Heart right ventricle (tissue), 16 donors: ENCODE results near the gene PTBP3. TPM values are rescaled to one million over a fixed set of nuclear protein-coding genes. Genes with fewer than 3 reads are reported as not detected.

Experiments
- ATAC-seq, 8 donors: fragments of 200-7000 bp; cut with Tn5 transposase; one replicate each; pipeline ENCODE4 v1.9.1; 2020; ENCODE audit warnings: mild to moderate bottlenecking in 8 of 8, moderate library complexity in 8 of 8, moderate number of reproducible peaks in 1 of 8
- DNase-seq, 2 donors: peaks; one replicate each; pipeline ENCODE4 v3.0.0-alpha.2; 2020
- H3K27ac ChIP-seq, 10 donors: fragments of 200-600 bp; sonication (generic) in 2 of 10; one replicate each; pipeline versions ENCODE4 v1.5.0 to v1.8.0; 2020 to 2022; ENCODE audit warnings: mild to moderate bottlenecking in 3 of 10
- H3K27me3 ChIP-seq, 7 donors: fragments of 200-600 bp; one replicate each; pipeline ENCODE4 v1.8.0; 2021 to 2022; ENCODE audit warnings: mild to moderate bottlenecking in 2 of 7
- H3K36me3 ChIP-seq, 9 donors: fragments of 200-600 bp; sonication (generic) in 1 of 9; one replicate each; pipeline versions ENCODE4 v1.5.0 to v1.8.0; 2020 to 2022; ENCODE audit warnings: mild to moderate bottlenecking in 2 of 9
- H3K4me1 ChIP-seq, 9 donors: fragments of 200-600 bp; sonication (generic) in 1 of 9; one replicate each; pipeline versions ENCODE4 v1.5.0 to v1.8.0; 2020 to 2022; ENCODE audit warnings: mild to moderate bottlenecking in 4 of 9
- H3K4me3 ChIP-seq, 10 donors: fragments of 200-600 bp; sonication (generic) in 2 of 10; one replicate each; pipeline versions ENCODE4 v1.5.0 to v1.8.0; 2020 to 2022; ENCODE audit warnings: mild to moderate bottlenecking in 7 of 10, moderate library complexity in 2 of 10
- H3K9me3 ChIP-seq, 11 donors: fragments of 200-600 bp in 10 of 11; sonication (generic) in 2 of 11; one replicate each; pipeline versions ENCODE4 v1.5.0 to v1.8.0; 2013 to 2022; ENCODE audit warnings: mild to moderate bottlenecking in 2 of 11, control low read depth in 1 of 11, moderate library complexity in 1 of 11
- WGBS, 2 donors: extraction: QIAGEN DNeasy Blood & Tissue Kit; methylation state at CpG; one replicate each; pipeline ENCODE4 v1.1.7; 2013; ENCODE audit warnings: inconsistent platforms in 1 of 2; 5-methylcytosine and 5-hydroxymethylcytosine counted together
- intact Hi-C, 10 donors: fragments of 100-400 bp; cut with DNase I; formaldehyde crosslinking; loops; one replicate each; pipeline versions ENCODE4 v1.11.1 to v1.14.2; 2022
- polyA plus RNA-seq, 2 donors: library from polyadenylated mRNA; stranded (reverse); fragments of 200-250 nt; gene quantifications; one replicate each; pipeline ENCODE4 v1.2.3, GENCODE V29; 2013
- total RNA-seq, 10 donors: library from RNA; stranded (reverse); fragmentation: NEBNext Ultra II Directional in 3 of 10; extraction: Animal tissue kit (Norgen Biotek cat#: 25700) in 3 of 10; gene quantifications; one replicate each; pipeline versions ENCODE4 v1.2.1 to v1.2.4, GENCODE V29; 2021 to 2023
- TF ChIP-seq, protein P1 (sequence below), 9 donors: fragments of 200-600 bp; sonication (generic) in 2 of 9; IDR thresholded peaks; one replicate each; pipeline versions ENCODE4 v1.5.0 to v1.8.0; 2021 to 2022; ENCODE audit warnings: antibody characterized with exemption in 9 of 9, mild to moderate bottlenecking in 5 of 9, moderate library complexity in 1 of 9
- donor health status: Arrhythmogenic right ventricular cardiomyopathy.
- donor health status: ischemic (EF 13 %, LVEDD 7.1; RV severe dilation, severe dysfunction).
- donor health status: healthy with polysubstance abuse.
- donor health status: DM: no; HTN: yes; CAD: no.
- donor health status: DM: no; HTN: no; CAD: no.
- donor health status: ischemic (EF 25% LVEDD 6.9; RV normal size, moderate dysfunction).
- donor health status: ischemic (EF 25% LVEDD 5.7; RV mildly dilated, moderate dysfunction).
- donor health status: healthy.
- donor health status: DM: yes; HTN: yes; CAD: no.
- donor health status: Ischemic cardiomyopathy.
- donor health status: ischemic (EF 35%, LVEDD 5.7; RV mildly dilated, moderate dysfunction).
- donor health status: nonischemic (EF 11% LVEDD 7.7; RV severe dilation, severe dysfunction).
- donor health status: DM: yes; HTN: yes; CAD: no.
- donor health status: PGD.
- donor health status: ischemic (EF 29% LVEDD 5.4; RV normal size, mild dysfunction).
- donor health status: nonischemic (EF 23%, LVEDD 6.1; RV moderate dilation, normal function).

The PTBP3 gene
- total and polyA plus RNA-seq, 12 donors, result 3.7 to 35.5 (median 15.7) TPM

DNA sequence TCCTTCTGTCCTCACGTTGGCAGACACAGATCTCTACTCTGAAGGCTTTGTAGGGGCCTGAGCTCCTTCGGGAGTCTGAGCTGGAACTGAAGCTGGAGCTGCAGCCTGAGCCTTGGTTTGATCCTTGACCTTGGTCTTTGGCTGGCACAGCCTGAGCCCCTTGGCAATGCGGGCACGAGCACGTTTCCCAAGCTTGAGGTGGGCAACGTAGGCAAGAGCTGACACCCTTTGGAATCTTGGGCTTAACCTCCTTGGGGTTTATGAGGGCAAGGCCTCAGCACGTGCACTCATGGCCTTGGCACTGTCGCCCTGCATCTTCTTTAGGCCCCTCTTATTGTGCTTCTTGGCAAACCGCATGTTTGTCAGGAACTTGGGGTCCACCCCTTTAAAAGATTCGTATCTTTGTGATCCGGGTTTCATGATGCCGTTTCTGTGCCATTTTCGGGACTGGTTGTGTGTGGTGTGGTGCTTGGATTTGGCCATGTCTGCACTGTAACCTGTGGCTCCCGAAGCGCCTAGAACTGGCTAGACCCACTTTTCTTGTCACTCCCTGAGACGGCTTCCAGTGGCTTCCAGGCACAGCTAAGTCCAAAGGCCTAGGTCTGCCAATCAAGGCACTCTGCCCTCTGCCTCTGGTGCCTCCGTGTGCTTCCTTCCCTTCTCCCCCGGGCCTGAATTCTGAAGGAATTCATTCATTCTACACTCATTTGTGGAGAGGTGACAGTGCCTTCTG, 159.8 kb downstream of the PTBP3 start:
- TF ChIP-seq, protein P1, sequence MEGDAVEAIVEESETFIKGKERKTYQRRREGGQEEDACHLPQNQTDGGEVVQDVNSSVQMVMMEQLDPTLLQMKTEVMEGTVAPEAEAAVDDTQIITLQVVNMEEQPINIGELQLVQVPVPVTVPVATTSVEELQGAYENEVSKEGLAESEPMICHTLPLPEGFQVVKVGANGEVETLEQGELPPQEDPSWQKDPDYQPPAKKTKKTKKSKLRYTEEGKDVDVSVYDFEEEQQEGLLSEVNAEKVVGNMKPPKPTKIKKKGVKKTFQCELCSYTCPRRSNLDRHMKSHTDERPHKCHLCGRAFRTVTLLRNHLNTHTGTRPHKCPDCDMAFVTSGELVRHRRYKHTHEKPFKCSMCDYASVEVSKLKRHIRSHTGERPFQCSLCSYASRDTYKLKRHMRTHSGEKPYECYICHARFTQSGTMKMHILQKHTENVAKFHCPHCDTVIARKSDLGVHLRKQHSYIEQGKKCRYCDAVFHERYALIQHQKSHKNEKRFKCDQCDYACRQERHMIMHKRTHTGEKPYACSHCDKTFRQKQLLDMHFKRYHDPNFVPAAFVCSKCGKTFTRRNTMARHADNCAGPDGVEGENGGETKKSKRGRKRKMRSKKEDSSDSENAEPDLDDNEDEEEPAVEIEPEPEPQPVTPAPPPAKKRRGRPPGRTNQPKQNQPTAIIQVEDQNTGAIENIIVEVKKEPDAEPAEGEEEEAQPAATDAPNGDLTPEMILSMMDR (IDR thresholded peaks at IDR 0.05), result no peak
- 91 to 94% methylated on average over 18 of the region's 18 CpGs for WGBS, 2 donors

DNA sequence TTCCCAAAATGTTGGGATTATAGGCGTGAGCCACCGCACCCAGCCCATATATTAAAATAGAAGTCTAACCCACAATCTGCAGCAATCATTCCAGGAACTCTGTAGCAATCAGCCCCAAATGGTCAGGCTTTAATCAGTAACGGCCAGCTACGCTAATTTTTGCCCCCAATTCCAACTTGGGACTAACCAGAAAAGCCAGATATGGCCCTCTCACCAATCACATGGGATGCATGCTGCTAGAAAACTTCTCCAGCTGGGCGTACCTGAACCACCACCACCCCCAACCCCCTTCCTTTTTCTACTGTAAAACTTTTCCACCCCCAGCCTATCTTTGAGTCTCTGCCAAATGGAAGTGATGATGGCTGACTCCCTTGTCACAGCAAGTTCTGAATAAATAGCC, 162.5 kb downstream of the PTBP3 start:
- TF ChIP-seq, protein P1 (IDR thresholded peaks at IDR 0.05), result no peak
- 93 to 98% methylated on average over 5 of the region's 5 CpGs for WGBS, 2 donors
- H3K4me3 ChIP-seq, result no peak overlapping the region

More for the DNA sequence above, 159.8 kb downstream of the PTBP3 start:
- no peak for ATAC-seq
- peak overlapping the region in 4 of 10 donors; percentile 63 to 77 (median 69) for H3K4me3 ChIP-seq
- intact Hi-C loops, result loop anchor here in 3 of 10 donors (5.0 to 10.0 kb wide), 2 partner anchors 159 to 161 kb away; partner anchors contain the start of gene PTBP3 (in 3 of the 3)
- no peaks in the 10 kb centered on the region for H3K9me3 ChIP-seq
- no peaks in the 10 kb centered on the region for H3K27me3 ChIP-seq
- no peaks in the 10 kb centered on the region for H3K36me3 ChIP-seq
- H3K27ac ChIP-seq, result peak overlapping the region in 4 of 10 donors; percentile 65 to 91 (median 82)
- H3K4me1 ChIP-seq, result peaks cover 0 to 50% (median 3%) of the 10 kb centered on the region in 9 donors
- no peak for DNase-seq

DNA sequence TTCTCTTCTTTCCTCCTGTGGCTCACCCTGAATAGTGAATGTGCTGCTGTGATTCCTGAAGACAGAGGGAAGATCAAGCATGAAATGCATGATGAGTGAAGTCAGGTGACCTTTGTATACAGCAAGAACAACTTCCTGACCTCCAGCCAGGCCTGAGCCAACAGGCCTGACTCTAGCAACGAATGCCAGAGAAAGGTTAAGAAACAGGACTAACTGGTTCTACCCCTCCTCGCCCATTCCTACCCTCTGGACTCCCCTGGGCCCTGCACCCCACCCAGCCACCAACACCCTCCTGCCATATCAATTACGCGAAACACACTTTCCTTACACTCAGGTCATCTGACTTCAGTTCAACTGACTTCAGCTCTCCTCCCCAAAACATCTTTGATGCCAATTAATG, 163.2 kb downstream of the PTBP3 start:
- TF ChIP-seq, protein P1 (IDR thresholded peaks at IDR 0.05), result no peak
- Histone ChIP-seq H3K36me3 (no peaks in the 10 kb centered on the region), H3K27ac (no peak overlapping the region), H3K27me3 (no peaks in the 10 kb centered on the region), H3K4me3 (no peak overlapping the region), H3K9me3 (no peaks in the 10 kb centered on the region), H3K4me1 (peaks cover 0 to 50% (median 1%) of the 10 kb centered on the region in 9 donors)
- DNase-seq (no peak), ATAC-seq (no peak)
- intact Hi-C loops, result loop anchor here in 3 of 10 donors (5.0 to 10.0 kb wide), 2 partner anchors 162 to 165 kb away; partner anchors contain the start of gene PTBP3 (in 3 of the 3)
- 76 to 79% methylated on average over 4 of the region's 4 CpGs for WGBS, 2 donors

More for the DNA sequence above, 162.5 kb downstream of the PTBP3 start:
- DNase-seq (no peak), ATAC-seq (no peak)
- no peaks in the 10 kb centered on the region for H3K36me3 ChIP-seq
- H3K27ac ChIP-seq, result no peak overlapping the region
- H3K4me1 ChIP-seq, result peaks cover 0 to 55% (median 3%) of the 10 kb centered on the region in 9 donors
- H3K9me3 ChIP-seq, result no peaks in the 10 kb centered on the region
- H3K27me3 ChIP-seq, result no peaks in the 10 kb centered on the region
- intact Hi-C loops, result loop anchor here in 3 of 10 donors (5.0 to 10.0 kb wide), 2 partner anchors 161 to 164 kb away; partner anchors contain the start of gene PTBP3 (in 3 of the 3)

DNA sequence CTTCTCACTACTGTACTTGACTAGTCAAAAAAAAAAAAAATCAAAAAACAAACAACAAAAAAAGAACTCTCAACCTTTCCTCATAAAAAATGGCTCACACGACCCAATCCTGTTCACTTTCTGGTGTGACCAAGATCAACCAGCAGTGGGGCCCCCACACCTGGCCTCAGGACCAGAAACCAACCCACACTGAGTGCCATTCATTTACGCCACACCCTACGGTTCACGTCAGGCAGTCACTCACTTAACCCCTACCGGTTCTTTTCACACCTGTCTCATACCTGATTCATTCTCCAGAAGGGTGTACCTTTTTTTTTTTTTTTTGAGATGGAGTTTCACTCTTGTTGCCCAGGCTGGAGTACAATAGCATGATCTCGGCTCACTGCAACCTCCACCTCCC, 164.1 kb downstream of the PTBP3 start:
- intact Hi-C loops, result loop anchor here in 1 of 10 donors (5.0 kb wide), 1 partner anchor 163 kb away; the partner anchor contains the start of gene PTBP3
- Histone ChIP-seq H3K9me3 (no peaks in the 10 kb centered on the region), H3K27ac (no peak overlapping the region), H3K36me3 (no peaks in the 10 kb centered on the region), H3K4me1 (peaks cover 0 to 47% (median 0%) of the 10 kb centered on the region in 9 donors), H3K4me3 (no peak overlapping the region), H3K27me3 (no peaks in the 10 kb centered on the region)
- TF ChIP-seq, protein P1 (IDR thresholded peaks at IDR 0.05), result no peak
- ATAC-seq (no peak), DNase-seq (no peak)
- WGBS, 2 donors, result 89% methylated on average over 6 of the region's 6 CpGs
